ENCODE data around the gene PLEKHG5. TPM values are rescaled to one million over a fixed set of nuclear protein-coding genes. Genes with fewer than 3 reads are reported as not detected.

PLEKHG5 gene, protein sequence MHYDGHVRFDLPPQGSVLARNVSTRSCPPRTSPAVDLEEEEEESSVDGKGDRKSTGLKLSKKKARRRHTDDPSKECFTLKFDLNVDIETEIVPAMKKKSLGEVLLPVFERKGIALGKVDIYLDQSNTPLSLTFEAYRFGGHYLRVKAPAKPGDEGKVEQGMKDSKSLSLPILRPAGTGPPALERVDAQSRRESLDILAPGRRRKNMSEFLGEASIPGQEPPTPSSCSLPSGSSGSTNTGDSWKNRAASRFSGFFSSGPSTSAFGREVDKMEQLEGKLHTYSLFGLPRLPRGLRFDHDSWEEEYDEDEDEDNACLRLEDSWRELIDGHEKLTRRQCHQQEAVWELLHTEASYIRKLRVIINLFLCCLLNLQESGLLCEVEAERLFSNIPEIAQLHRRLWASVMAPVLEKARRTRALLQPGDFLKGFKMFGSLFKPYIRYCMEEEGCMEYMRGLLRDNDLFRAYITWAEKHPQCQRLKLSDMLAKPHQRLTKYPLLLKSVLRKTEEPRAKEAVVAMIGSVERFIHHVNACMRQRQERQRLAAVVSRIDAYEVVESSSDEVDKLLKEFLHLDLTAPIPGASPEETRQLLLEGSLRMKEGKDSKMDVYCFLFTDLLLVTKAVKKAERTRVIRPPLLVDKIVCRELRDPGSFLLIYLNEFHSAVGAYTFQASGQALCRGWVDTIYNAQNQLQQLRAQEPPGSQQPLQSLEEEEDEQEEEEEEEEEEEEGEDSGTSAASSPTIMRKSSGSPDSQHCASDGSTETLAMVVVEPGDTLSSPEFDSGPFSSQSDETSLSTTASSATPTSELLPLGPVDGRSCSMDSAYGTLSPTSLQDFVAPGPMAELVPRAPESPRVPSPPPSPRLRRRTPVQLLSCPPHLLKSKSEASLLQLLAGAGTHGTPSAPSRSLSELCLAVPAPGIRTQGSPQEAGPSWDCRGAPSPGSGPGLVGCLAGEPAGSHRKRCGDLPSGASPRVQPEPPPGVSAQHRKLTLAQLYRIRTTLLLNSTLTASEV
- 8.5 and 8.9 TPM in 2 replicates for total RNA-seq

DNA sequence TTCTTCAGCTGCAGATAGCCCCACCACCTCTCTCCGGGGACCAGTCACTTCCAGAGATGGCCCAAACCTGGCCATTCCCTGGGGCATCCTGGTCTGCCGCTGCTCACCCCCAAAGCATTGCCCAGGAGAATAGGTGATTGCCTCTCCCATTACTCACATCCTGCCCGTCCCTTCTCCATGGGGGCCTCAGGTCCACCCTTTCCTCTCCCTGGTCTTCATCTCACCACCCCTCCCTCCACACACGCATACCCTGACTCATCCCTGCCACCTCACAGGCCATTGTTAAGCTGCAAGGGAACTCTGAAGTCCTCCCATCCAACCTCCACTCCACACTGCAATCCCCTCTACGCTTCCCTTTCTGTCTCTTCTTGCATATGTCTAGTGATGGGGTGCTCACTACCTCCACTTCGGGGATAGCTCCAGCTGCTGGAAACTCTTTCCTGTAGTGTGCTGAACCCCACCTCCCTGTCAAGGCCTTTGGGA is at the start of gene PLEKHG5:
TSS of gene PLEKHG5 (minus strand) at position 188 of the 483 bp plus-strand sequence. CDS start 14,096 bp downstream, outside the sequence.

GRCh38 chr1:6466023-6466422 is 25.4 kb downstream of the PLEKHG5 start, which contains the start of gene TNFRSF25:
TSS of gene TNFRSF25 (minus strand) at chr1:6466173. CDS start at chr1:6466107, 66 bp downstream.

GRCh38 chr1:6424619-6425593 is 66.6 kb downstream of the PLEKHG5 start, which contains the start of gene ESPN:
TSS of gene ESPN (plus strand) at chr1:6424776. CDS start at chr1:6424956, 180 bp downstream.

GRCh38 chr1:6419804-6420453 is 71.5 kb downstream of the PLEKHG5 start, which contains the start of gene HES2:
TSS of gene HES2 (minus strand) at chr1:6419919. CDS start at chr1:6419820, 99 bp downstream.

Other genes starting within 250 kb of the PLEKHG5 start
- gene HES3, start 247.5 kb downstream of the PLEKHG5 start, total RNA-seq, result not detected in 2 replicates
- gene GPR153, start 230.6 kb downstream of the PLEKHG5 start, total RNA-seq, result 3.7 and 7.2 TPM in 2 replicates
- gene ACOT7, start 97.9 kb downstream of the PLEKHG5 start, total RNA-seq, result 53.9 and 82.7 TPM in 2 replicates
- gene HES2, start 71.7 kb downstream of the PLEKHG5 start, total RNA-seq, result not detected in 2 replicates
- gene ESPN, start 66.9 kb downstream of the PLEKHG5 start, total RNA-seq, result not detected in 2 replicates
- gene TNFRSF25, start 25.5 kb downstream of the PLEKHG5 start, total RNA-seq, result 1.8 and 2.0 TPM in 2 replicates
- gene NOL9, start 62.8 kb upstream of the PLEKHG5 start, total RNA-seq, result 12.1 and 17.9 TPM in 2 replicates
- not detected in 2 replicates for gene TAS1R1, start 63.6 kb upstream of the PLEKHG5 start, total RNA-seq
- gene ZBTB48, start 88.3 kb upstream of the PLEKHG5 start, total RNA-seq, result 3.7 and 6.6 TPM in 2 replicates
- 23.6 and 26.9 TPM in 2 replicates for gene KLHL21, start 111.2 kb upstream of the PLEKHG5 start, total RNA-seq
- 6.2 and 7.8 TPM in 2 replicates for gene PHF13, start 122.1 kb upstream of the PLEKHG5 start, total RNA-seq
- gene THAP3, start 133.2 kb upstream of the PLEKHG5 start, total RNA-seq, result 13.5 and 21.8 TPM in 2 replicates
- gene DNAJC11, start 210.1 kb upstream of the PLEKHG5 start, total RNA-seq, result 25.4 and 27.6 TPM in 2 replicates